CD14-positive monocyte (primary cell): ENCODE measurements around the gene GABARAP. TPM values are rescaled to one million over a fixed set of nuclear protein-coding genes. Genes with fewer than 3 reads are reported as not detected.

Source experiments
- DNase-seq, 3 donors: peaks; one replicate each; pipeline ENCODE4 v3.0.0-alpha.2; 2011 to 2022
- H2AFZ ChIP-seq: 2 replicates; pipeline ENCODE4 v1.6.0; 2012; ENCODE audit warnings: mild to moderate bottlenecking, low read depth, low read length, inconsistent platforms; ENCODE audit not compliant: insufficient read depth, poor library complexity, severe bottlenecking
- H3K27ac ChIP-seq, 2 donors: 1 replicate in 1 of 2; 2 replicates in 1 of 2; pipeline ENCODE4 v1.5.1; 2012 to 2013; ENCODE audit warnings: low read length in 2 of 2, control low read depth in 1 of 2, inconsistent platforms in 1 of 2, low read depth in 1 of 2, mild to moderate bottlenecking in 1 of 2
- H3K27me3 ChIP-seq, 2 donors: one replicate each; pipeline versions ENCODE4 v1.6.0 to v1.6.1; 2011 to 2013; ENCODE audit warnings: low read length in 2 of 2; ENCODE audit not compliant: control insufficient read depth in 2 of 2, insufficient read depth in 2 of 2
- H3K36me3 ChIP-seq, 2 donors: replicated peaks in 1 of 2; 1 replicate in 1 of 2; 2 replicates in 1 of 2; pipeline versions ENCODE4 v1.5.1 to v1.6.1; 2012 to 2013; ENCODE audit warnings: low read length in 2 of 2, control low read depth in 1 of 2, inconsistent platforms in 1 of 2, mild to moderate bottlenecking in 1 of 2; ENCODE audit not compliant: insufficient read depth in 2 of 2, control insufficient read depth in 1 of 2
- H3K4me1 ChIP-seq, 2 donors: 1 replicate in 1 of 2; 2 replicates in 1 of 2; pipeline versions ENCODE4 v1.5.1 to v1.6.1; 2012 to 2013; ENCODE audit warnings: low read length in 2 of 2, control low read depth in 1 of 2, inconsistent platforms in 1 of 2, mild to moderate bottlenecking in 1 of 2, moderate library complexity in 1 of 2; ENCODE audit not compliant: insufficient read depth in 2 of 2, control insufficient read depth in 1 of 2
- H3K4me2 ChIP-seq: replicated peaks from 2 replicates; pipeline ENCODE3; 2012; ENCODE audit warnings: low read length, moderate library complexity, mild to moderate bottlenecking; ENCODE audit not compliant: poor library complexity, severe bottlenecking; ENCODE audit errors: extremely low read depth
- H3K4me3 ChIP-seq, 3 experiments: fragments of 200-600 bp in 1 of 3; sonication (generic) in 1 of 3; replicated peaks in 1 of 3; 1 replicate in 2 of 3; 2 replicates in 1 of 3; pipeline ENCODE4 v1.5.1; 2011 to 2013; ENCODE audit warnings: low read length in 3 of 3, mild to moderate bottlenecking in 3 of 3, control low read depth in 2 of 3, low read depth in 2 of 3, inconsistent platforms in 1 of 3, moderate library complexity in 1 of 3
- H3K79me2 ChIP-seq: 2 replicates; pipeline ENCODE4 v1.6.0; 2012; ENCODE audit warnings: mild to moderate bottlenecking, control low read depth, inconsistent platforms, low read length, moderate library complexity; ENCODE audit not compliant: insufficient read depth
- H3K9ac ChIP-seq: 2 replicates; pipeline ENCODE4 v1.6.0; 2017; ENCODE audit warnings: low read length, mild to moderate bottlenecking; ENCODE audit not compliant: insufficient read depth, poor library complexity, severe bottlenecking
- H3K9me3 ChIP-seq, 2 donors: replicated peaks in 1 of 2; 1 replicate in 1 of 2; 2 replicates in 1 of 2; pipeline versions ENCODE4 v1.5.1 to v1.6.1; 2012 to 2013; ENCODE audit warnings: low read length in 2 of 2, control low read depth in 1 of 2; ENCODE audit not compliant: control insufficient read depth in 1 of 2, insufficient read depth in 1 of 2
- H4K20me1 ChIP-seq: 2 replicates; pipeline ENCODE4 v1.6.0; 2012; ENCODE audit warnings: mild to moderate bottlenecking, low read length, control low read depth, moderate library complexity; ENCODE audit not compliant: insufficient read depth
- H3K27ac Mint-ChIP-seq, 7 donors: one replicate each; pipeline ENCODE4 v1.8.0; 2020; ENCODE audit warnings: mild to moderate bottlenecking in 7 of 7, mixed read lengths in 7 of 7, moderate library complexity in 6 of 7, inconsistent platforms in 2 of 7
- H3K27me3 Mint-ChIP-seq, 3 donors: one replicate each; pipeline ENCODE4 v1.8.0; 2021 to 2022; ENCODE audit warnings: low read depth in 3 of 3, mild to moderate bottlenecking in 3 of 3, mixed read lengths in 3 of 3, moderate library complexity in 3 of 3, inconsistent platforms in 1 of 3
- H3K36me3 Mint-ChIP-seq, 2 donors: one replicate each; pipeline ENCODE4 v1.8.0; 2020; ENCODE audit warnings: mixed read lengths in 2 of 2, inconsistent platforms in 1 of 2, mild to moderate bottlenecking in 1 of 2
- H3K4me1 Mint-ChIP-seq: one replicate; pipeline ENCODE4 v1.8.0; 2020; ENCODE audit warnings: mild to moderate bottlenecking, mixed read lengths
- H3K4me3 Mint-ChIP-seq, 2 donors: one replicate each; pipeline ENCODE4 v1.8.0; 2020; ENCODE audit warnings: mild to moderate bottlenecking in 2 of 2, mixed read lengths in 2 of 2, moderate library complexity in 1 of 2
- H3K9me3 Mint-ChIP-seq, 7 donors: one replicate each; pipeline ENCODE4 v1.8.0; 2020 to 2022; ENCODE audit warnings: mixed read lengths in 7 of 7, mild to moderate bottlenecking in 6 of 7, moderate library complexity in 6 of 7, inconsistent platforms in 2 of 7
- CTCF ChIP-seq: fragments of 200-600 bp; IDR thresholded peaks from one replicate; pipeline ENCODE4 v1.8.0; 2022; ENCODE audit warnings: antibody characterized with exemption, mild to moderate bottlenecking
- WGBS: methylation state at CpG from one replicate; pipeline ENCODE4 v1.1.5; 2013; ENCODE audit warnings: missing lambda C conversion rate; ENCODE audit not compliant: insufficient coverage; 5-methylcytosine and 5-hydroxymethylcytosine counted together
- intact Hi-C, 2 donors: fragments of 100-400 bp; cut with micrococcal nuclease; formaldehyde crosslinking; loops; one replicate each; pipeline versions ENCODE4 v1.15.0 to v1.15.1; 2023
- polyA plus RNA-seq, 3 donors: library from polyadenylated mRNA; depleted of rRNA in 1 of 3; unstranded in 2 of 3; stranded (reverse) in 1 of 3; fragments of 300-500 nt in 2 of 3; fragments of >200 nt in 1 of 3; fragmentation: Illumina TruSeq in 2 of 3; gene quantifications; 1 replicate in 2 of 3; 2 replicates in 1 of 3; pipeline ENCODE4 v1.2.3, GENCODE V29; 2012 to 2021

Gene GABARAP
- polyA plus RNA-seq, 3 donors: 1,029 to 2,937 (median 2,814) TPM

DNA sequence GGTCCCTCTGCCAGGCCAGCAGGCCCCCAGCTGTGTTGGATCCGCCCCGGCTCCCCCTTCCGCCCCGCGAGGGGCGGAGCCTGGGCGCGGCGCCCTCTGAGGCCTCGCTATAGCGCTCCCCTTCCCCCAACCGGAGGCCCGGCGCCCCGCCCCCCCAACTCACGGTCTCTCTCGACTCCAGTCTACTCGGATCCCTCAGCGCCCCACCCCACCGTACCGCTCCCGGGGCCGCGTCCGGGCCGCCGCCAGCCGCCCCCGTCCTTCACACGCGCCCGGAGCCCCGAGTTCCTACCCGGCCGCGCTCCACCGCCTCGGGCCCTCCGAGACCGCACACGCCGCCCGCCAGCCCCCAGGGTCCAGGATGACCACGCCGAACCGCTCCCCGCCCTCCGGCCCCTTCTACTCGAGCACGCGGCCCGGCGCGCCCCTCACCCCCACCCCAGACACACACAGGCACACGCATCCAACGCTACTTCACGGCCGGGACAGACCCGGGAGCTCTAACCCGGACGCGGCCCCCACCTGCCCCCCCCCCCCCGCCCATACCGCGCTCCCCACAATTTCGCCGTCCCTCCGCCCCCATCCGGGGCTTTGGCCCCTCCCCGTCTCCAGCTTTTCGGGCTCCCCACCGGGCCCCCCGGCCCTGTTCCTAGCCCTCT is 4.4 kb downstream of the GABARAP start:
- DNase-seq: peak; percentile 42 to 44 (median 43)
- H3K4me3 Mint-ChIP-seq: peak overlapping the region; percentile 96 to 98
- peak overlapping the region; percentile 69 to 97 (median 76) for H3K27ac Mint-ChIP-seq
- Histone ChIP-seq H3K4me2 (peak overlapping the region; percentile 100), H3K9ac (peak overlapping the region; percentile 86), H3K36me3 (peaks cover 21 to 26% of the 10 kb centered on the region in 2 donors), H3K27ac (peak overlapping the region; percentile 21 to 64), H2AFZ (peak overlapping the region; percentile 13), H3K27me3 (no peaks in the 10 kb centered on the region), H3K9me3 (no peaks in the 10 kb centered on the region), H3K4me3 (peak overlapping the region; percentile 65 to 100 (median 98)), H3K79me2 (peaks cover 74% of the 10 kb centered on the region), H4K20me1 (peaks cover 45% of the 10 kb centered on the region), H3K4me1 (peaks cover 59 to 67% of the 10 kb centered on the region in 2 donors)
- peaks cover 60% of the 10 kb centered on the region for H3K4me1 Mint-ChIP-seq
- peaks cover 36 to 45% of the 10 kb centered on the region in 2 donors for H3K36me3 Mint-ChIP-seq
- WGBS: 0% methylated on average over 36 of the region's 73 CpGs
- H3K27me3 Mint-ChIP-seq: peaks cover 0 to 5% (median 0%) of the 10 kb centered on the region in 3 donors
- intact Hi-C loops: loop anchor here (2.0 to 10.0 kb wide), 3 partner anchors 17 to 247 kb away; partner anchors contain the start of genes EIF5A (in 2 of the 2), POLR2A (in 1 of the 2) and SLC35G6 (in 1 of the 2)
- no peak for TF ChIP-seq CTCF
- peaks cover 0 to 4% (median 0%) of the 10 kb centered on the region in 7 donors for H3K9me3 Mint-ChIP-seq

- peaks cover 21 to 26% of the 10 kb centered on the region in 2 donors for H3K36me3 ChIP-seq
- Mint-ChIP-seq H3K36me3 (peaks cover 36 to 45% of the 10 kb centered on the region in 2 donors), H3K9me3 (peaks cover 0 to 3% (median 0%) of the 10 kb centered on the region in 7 donors), H3K27me3 (peaks cover 0 to 5% (median 0%) of the 10 kb centered on the region in 3 donors), H3K4me1 (peaks cover 63% of the 10 kb centered on the region), H3K27ac (peak overlapping the region; percentile 25 to 97 (median 76)), H3K4me3 (peak overlapping the region; percentile 96 to 98)
- peaks cover 64 to 71% of the 10 kb centered on the region in 2 donors for H3K4me1 ChIP-seq
- peak overlapping the region; percentile 61 for H3K9ac ChIP-seq
- no peaks in the 10 kb centered on the region for H3K9me3 ChIP-seq
- H3K27me3 ChIP-seq: no peaks in the 10 kb centered on the region
- peaks cover 45% of the 10 kb centered on the region for H4K20me1 ChIP-seq
- H3K4me3 ChIP-seq: peak overlapping the region; percentile 65 to 100 (median 98)
- DNase-seq: no peak
- intact Hi-C loops: loop anchor here (2.0 to 10.0 kb wide), 3 partner anchors 17 to 247 kb away; partner anchors contain the start of genes EIF5A (in 2 of the 2), POLR2A (in 1 of the 2) and SLC35G6 (in 1 of the 2)
- H3K27ac ChIP-seq: peak overlapping the region; percentile 21 to 25
- TF ChIP-seq CTCF: no peak
- H3K4me2 ChIP-seq: peak overlapping the region; percentile 100
- H3K79me2 ChIP-seq: peaks cover 77% of the 10 kb centered on the region
- WGBS: 33% methylated on average over 3 of the region's 6 CpGs
- peak overlapping the region; percentile 13 for H2AFZ ChIP-seq
These were observed 4.9 kb downstream of the GABARAP start for GRCh38 chr17:7237266-7237760.
